GM12864 (cell line): Measurements from ENCODE around the gene OR6K2.

Source experiments
- DNase-seq: peaks from one replicate; pipeline ENCODE4 v3.0.0-alpha.2; 2011; ENCODE audit warnings: low read depth
- H3K4me3 ChIP-seq: 2 replicates; pipeline ENCODE4 v1.5.1; 2011; ENCODE audit warnings: mild to moderate bottlenecking, low read depth, low read length, control low read depth
- CTCF ChIP-seq: IDR thresholded peaks from 2 replicates; pipeline ENCODE4 v1.5.1; 2011; ENCODE audit warnings: low read depth, mild to moderate bottlenecking, moderate library complexity, low read length, control low read depth, inconsistent platforms; ENCODE audit errors: missing control alignments

Gene OR6K2

DNA sequence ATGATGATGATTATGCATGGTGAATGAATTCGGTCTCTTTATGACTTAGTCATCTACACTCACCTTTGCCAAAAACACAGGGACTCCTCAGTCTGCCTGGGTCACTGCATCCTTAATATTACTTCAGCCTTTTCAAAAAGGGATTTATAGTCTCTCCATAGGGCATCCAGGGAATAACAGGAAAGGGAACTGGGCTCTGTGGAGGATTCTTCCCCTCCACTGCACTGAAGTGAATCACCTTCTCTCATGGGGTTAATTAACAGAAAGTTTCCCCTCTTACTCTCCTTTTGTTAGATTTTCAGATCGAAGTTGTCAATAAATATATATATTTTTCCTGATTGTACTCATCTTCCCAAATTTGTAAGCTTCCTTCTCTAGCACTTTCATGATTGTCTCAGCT, 20.2 kb upstream of the OR6K2 start, which contains the start of gene OR6K3:
Gene OR6K3 (minus strand): TSS at position 101 of the 400 bp plus-strand sequence. CDS start 2,605 bp downstream, outside the sequence.
- no peak within 1 kb of the TSS for H3K4me3 ChIP-seq
- DNase-seq, result no peak
- TF ChIP-seq CTCF, result no peak

GRCh38 chr1:158719664-158720063, 19.2 kb upstream of the OR6K2 start:
- no peak overlapping the region for H3K4me3 ChIP-seq
- no peak for DNase-seq
- TF ChIP-seq CTCF, result no peak

- no peak for TF ChIP-seq CTCF
- no peak for DNase-seq
- no peak overlapping the region for H3K4me3 ChIP-seq
Observed at GRCh38 chr1:158717344-158717743, 16.9 kb upstream of the OR6K2 start.

DNA sequence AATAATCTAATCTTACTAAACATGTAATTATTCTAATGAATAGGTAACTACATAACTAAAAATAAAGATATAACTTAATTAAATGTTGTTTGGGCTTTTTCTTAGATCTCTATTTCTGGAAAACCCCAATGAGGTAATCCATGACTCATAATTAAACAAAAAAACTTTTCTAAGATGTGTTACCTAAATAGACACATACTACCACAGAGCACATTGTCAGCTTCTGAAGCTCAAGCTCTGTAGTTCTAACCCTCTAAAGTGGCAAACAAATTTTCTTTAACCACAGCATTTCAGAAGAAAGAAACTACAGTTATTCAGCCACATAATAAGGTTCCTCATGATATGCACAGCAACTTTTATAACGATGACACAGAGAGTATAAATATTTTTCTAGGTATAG, 15.9 kb upstream of the OR6K2 start:
- no peak for DNase-seq
- no peak for TF ChIP-seq CTCF
- H3K4me3 ChIP-seq, result no peak overlapping the region

- TF ChIP-seq CTCF, result no peak
- H3K4me3 ChIP-seq, result no peak overlapping the region
- no peak for DNase-seq
Observed at GRCh38 chr1:158714754-158715153, 14.3 kb upstream of the OR6K2 start.

GRCh38 chr1:158711098-158711497, 10.6 kb upstream of the OR6K2 start:
- no peak overlapping the region for H3K4me3 ChIP-seq
- TF ChIP-seq CTCF, result no peak
- no peak for DNase-seq

DNA sequence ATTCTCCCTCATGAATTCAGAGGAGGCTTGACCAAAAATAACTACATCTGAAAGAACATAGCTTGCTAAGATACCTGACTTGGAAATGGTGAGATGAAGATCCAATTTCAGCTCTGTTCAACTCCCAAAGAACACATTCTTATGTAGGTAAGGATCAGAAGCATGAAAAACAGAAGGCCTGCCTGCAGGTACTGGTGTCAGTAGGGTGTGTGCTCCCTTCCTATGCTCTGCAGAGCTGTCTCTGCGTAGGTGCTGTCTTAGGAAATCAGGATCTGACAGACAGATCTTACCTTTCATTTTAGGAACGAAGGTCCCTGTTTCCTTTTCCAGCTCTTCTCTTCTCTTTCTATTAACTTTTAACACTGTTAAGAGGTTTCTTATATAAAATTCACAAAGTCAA, 5.6 kb upstream of the OR6K2 start:
- TF ChIP-seq CTCF, result no peak

More for the DNA sequence above, 5.6 kb upstream of the OR6K2 start:
- DNase-seq, result no peak
- no peak overlapping the region for H3K4me3 ChIP-seq
